ENCODE measurements around the gene ERICH2.

Gene ERICH2

DNA sequence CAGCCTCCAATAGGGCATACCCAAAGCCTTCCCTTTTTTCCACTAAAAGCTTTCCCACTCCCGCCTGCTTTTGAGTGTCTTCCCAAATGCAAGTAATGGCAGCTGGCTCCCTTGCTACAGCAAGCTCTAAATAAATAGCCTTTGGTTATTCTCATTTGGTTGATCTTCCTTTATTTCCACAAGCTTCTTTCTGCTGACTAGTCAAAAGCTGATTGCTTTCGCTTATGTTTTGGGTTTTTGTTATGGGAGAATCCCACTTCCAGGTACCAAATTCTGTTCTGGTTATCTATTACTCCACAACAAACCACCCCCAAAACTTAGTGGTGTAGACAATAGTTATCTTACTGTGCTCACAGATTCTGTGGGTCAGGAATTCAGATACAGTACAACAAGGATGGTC lies 32.8 kb upstream of the ERICH2 start:
- TF ChIP-seq, protein P1, sequence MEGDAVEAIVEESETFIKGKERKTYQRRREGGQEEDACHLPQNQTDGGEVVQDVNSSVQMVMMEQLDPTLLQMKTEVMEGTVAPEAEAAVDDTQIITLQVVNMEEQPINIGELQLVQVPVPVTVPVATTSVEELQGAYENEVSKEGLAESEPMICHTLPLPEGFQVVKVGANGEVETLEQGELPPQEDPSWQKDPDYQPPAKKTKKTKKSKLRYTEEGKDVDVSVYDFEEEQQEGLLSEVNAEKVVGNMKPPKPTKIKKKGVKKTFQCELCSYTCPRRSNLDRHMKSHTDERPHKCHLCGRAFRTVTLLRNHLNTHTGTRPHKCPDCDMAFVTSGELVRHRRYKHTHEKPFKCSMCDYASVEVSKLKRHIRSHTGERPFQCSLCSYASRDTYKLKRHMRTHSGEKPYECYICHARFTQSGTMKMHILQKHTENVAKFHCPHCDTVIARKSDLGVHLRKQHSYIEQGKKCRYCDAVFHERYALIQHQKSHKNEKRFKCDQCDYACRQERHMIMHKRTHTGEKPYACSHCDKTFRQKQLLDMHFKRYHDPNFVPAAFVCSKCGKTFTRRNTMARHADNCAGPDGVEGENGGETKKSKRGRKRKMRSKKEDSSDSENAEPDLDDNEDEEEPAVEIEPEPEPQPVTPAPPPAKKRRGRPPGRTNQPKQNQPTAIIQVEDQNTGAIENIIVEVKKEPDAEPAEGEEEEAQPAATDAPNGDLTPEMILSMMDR (IDR thresholded peaks at IDR 0.05; ENCODE audit: low read depth, low read length), result no peak
- no peak for DNase-seq (ENCODE audit: extremely low read depth, low read depth)

DNA sequence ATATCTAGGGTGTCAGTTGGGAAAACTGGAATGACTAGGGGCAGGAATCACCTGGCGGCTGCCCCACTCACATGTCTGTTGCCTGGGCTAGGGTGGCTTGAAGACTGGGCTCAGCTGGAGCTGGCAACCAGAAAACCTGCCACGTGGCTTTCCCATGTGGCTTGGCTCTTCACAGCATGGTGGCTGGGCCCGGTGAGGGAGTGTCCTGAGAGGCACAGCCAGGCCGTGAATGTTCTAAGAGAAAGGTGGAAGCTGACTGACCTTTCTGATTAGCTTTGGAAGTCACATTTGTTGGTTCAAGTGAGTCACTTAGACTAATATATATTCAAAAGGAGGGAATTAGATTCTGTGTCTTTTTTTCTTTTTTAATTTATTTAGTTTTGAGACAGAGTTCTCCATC lies 32.4 kb upstream of the ERICH2 start:
- DNase-seq (ENCODE audit: extremely low read depth, low read depth), result no peak
- TF ChIP-seq, protein P1 (IDR thresholded peaks at IDR 0.05; ENCODE audit: low read depth, low read length), result no peak

DNA sequence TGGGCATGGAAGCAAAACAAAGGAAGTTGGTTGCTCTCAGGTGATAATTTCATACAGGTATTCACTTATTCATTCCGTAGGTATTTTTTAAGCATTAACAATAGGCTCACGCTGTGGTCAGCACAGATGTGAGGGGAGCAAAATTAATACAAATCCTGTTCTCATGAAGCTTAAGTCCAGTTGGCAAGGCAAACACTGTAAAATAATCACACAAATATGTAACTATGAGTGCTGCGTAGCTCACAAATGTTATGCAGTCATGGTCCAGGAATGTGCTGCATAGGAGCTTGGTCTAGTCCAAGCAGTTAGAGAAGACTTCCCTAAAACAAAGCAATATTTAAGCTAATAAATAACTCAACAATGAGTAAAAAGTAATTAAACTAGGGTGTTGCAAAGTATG lies 31.1 kb upstream of the ERICH2 start:
- peak; percentile 68 for DNase-seq (ENCODE audit: extremely low read depth, low read depth)

DNA sequence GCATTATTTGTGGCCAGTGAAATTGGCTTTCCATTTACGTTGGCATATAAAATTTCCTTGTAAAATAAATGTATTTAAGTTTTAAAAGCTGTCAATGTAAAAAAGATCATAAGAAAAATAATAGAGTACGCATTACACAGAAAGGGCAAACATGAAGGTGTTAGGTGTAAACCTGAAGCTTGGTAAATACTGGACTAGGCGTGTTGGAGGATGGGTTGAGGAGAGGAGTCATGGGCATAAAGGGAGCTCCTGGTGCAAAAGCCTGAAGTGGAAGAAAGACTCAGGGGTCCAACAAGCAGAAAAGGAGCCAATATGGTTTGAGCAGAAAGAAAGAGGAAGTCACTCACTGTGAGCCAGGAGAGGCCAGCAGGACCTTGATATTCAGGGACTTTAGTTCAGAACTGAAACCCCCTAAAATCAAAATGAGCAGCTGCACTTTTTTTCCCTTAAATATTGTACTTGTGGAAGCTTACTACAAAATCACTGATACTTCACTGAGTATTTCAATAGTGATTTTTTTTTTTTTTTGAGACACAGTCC lies 30.6 kb upstream of the ERICH2 start:
- DNase-seq (ENCODE audit: extremely low read depth, low read depth), result no peak
- TF ChIP-seq, protein P1 (IDR thresholded peaks at IDR 0.05; ENCODE audit: low read depth, low read length), result no peak

More for the DNA sequence above, 31.1 kb upstream of the ERICH2 start:
- TF ChIP-seq, protein P1 (IDR thresholded peaks at IDR 0.05; ENCODE audit: low read depth, low read length), result no peak

DNA sequence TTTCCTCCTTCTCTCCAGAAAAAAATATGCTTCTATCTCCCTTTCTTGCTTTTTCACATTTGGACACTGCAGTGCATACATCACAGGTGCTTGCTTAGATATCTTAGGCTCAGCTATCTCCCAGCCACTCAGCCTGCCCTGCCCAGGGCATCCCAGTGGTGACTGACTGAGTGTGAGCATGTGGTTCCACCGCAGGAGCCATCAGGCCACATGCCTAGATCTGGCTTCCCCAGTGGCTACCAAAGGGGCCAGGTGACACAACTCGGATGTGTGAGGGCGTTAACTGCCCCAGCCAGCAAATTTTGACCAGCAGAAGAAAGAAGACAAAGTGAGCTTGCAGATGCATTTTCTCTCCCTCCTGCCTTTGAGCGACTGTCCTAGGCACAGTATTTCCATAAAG lies 29.5 kb upstream of the ERICH2 start:
- DNase-seq (ENCODE audit: extremely low read depth, low read depth), result no peak
- TF ChIP-seq, protein P1 (IDR thresholded peaks at IDR 0.05; ENCODE audit: low read depth, low read length), result no peak

DNA sequence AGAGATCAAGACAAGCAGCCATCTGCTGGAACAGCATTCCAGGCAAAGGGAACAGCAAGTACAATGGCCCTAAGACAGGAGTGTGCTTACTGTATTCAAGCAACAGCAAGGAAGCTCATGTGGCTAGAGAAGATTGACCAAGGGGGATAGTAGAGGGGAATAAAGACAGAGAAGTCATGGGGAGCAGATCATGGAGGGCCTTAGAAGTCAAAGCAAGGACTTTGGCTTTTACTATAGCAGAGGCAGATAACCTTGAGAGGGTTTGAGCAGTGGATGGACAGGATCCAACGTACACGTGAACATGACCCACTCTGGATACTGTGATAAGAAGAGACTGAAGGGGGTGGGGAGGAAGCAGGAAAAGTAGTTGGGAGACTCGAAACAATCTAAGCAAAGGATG lies 28.2 kb upstream of the ERICH2 start:
- TF ChIP-seq, protein P1 (IDR thresholded peaks at IDR 0.05; ENCODE audit: low read depth, low read length), result no peak
- DNase-seq (ENCODE audit: extremely low read depth, low read depth), result no peak

DNA sequence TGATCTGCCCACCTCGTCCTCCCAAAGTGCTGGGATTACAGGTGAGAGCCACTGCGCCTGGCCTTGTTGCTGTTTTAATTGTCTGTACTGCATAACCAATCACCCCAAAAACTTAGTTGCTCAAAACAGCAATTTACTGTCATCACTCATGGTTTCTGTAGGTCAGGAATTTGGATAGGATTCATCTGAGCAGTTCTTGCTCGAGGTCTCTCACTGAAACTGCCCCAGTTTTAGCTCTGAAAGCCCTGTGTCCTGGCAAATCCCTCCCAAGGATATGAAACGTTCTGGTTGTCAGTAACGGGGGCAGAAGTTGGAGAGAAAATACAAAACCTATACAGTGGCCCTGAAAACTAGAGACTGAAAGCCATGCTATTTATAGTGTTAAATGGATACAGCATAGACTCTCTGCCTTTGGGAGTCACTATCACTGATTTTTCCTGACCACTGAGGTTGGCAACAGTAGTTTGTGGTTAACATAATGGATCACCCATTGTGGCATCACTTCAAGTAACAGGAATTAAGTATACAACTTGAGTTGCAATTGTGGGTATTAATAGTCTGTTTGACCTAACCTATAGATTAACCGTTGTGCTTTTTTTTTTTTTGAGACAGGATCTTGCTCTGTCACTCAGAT lies 27.2 kb upstream of the ERICH2 start:
- no peak for DNase-seq (ENCODE audit: extremely low read depth, low read depth)
- TF ChIP-seq, protein P1 (IDR thresholded peaks at IDR 0.05; ENCODE audit: low read depth, low read length), result no peak
